AG08396 (cell line): ENCODE data around the gene CMBL.
"Not testable (repeated sequence)": the region's sequence is repeated elsewhere in the genome, so short reads cannot be mapped to it uniquely, and the experiment has no call there.

Source experiments
- DNase-seq: peaks from one replicate; pipeline ENCODE4 v3.0.0; 2012; ENCODE audit warnings: low spot score, mixed read lengths

Gene CMBL

DNA sequence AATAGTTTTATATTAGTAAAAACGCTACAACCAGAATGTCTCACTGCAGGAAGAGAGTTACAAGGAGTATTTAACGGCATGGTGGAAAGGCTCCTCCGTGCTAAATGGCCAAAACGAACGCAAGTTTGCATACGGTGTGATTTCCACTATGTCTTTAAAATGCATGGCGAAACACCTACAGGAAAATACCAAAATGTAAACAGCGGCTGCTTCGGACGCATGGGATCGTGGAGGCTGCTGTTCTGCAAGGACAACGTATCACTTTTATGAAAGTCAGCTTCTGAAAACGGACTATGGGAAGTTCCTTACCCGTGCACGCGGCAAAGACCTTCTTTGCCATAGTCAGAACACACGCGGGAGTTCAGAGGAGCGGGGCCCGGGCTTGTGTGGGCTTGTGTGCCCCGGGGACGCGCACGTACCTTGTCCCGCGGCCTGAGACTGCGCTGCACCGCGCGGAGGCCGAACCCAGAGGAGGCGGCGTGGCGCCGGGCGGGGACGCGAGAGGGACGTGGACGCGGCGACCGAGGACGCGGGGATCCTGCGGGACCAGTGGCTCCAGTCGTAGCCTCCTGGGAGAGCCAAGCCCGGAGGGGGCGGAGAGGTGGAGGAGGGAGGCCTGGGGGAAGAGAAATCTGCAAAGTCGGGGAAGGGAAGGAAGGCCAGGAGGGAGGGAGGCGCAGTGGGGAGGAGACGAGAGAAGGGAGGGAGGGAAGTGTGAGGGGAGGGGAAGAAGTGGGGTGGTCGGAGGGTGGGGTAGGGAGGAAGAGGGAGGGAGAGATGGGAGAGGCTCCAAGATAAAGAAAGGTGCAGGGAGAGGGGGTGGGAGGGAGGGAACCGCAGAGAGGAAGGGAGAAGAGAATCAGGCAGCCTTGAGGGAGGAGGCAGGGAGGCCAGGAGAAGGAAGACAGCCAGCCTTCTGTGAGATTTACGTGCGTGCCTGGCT lies at the start of gene CMBL:
Gene CMBL (minus strand): TSS at position 697 of the 943 bp plus-strand sequence. CDS start 17,140 bp downstream, outside the sequence.
- peak; percentile 72 for DNase-seq

- DNase-seq, result no peak
Observed at GRCh38 chr5:10355071-10355889, 47.6 kb upstream of the CMBL start.

DNA sequence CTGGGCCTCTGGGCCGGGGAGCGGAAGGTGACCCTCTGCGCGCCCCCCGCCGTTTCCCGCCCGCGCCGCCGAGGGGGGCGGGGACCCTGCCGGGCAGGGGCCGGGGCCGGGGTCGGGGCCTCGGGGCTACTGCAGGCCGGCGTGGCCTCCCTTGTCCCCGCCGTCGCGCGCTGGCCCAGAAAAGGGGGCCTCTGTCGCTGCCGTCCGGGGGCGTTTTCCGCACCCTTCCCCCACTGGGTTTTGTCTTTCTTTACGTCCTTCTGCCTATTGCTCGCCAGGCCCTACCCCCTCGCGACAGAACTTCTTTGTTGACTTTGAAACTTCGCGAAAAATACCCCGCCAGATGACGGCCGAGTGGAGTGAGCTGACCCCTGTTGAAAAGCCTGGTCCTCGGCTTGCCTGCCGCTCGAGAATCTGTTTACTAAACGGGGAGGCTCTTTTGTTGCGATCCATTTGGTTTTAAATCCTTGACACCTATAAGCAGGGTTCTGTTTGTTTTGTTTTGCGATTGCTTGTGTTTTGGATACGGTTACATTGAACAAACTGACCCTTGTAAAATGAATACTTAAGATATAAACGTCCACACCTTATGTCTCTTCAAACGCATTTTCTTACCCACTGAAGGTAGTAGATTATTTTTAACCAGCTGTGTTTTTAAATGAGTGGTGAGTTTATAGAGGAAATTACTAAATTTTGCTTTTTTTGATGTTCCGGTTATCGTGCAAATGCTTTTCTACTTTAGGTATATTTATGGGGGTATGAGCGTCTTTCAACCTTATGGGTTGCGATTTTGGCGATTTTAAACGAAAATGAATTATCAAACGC lies 46.6 kb upstream of the CMBL start:
- DNase-seq, result no peak

DNA sequence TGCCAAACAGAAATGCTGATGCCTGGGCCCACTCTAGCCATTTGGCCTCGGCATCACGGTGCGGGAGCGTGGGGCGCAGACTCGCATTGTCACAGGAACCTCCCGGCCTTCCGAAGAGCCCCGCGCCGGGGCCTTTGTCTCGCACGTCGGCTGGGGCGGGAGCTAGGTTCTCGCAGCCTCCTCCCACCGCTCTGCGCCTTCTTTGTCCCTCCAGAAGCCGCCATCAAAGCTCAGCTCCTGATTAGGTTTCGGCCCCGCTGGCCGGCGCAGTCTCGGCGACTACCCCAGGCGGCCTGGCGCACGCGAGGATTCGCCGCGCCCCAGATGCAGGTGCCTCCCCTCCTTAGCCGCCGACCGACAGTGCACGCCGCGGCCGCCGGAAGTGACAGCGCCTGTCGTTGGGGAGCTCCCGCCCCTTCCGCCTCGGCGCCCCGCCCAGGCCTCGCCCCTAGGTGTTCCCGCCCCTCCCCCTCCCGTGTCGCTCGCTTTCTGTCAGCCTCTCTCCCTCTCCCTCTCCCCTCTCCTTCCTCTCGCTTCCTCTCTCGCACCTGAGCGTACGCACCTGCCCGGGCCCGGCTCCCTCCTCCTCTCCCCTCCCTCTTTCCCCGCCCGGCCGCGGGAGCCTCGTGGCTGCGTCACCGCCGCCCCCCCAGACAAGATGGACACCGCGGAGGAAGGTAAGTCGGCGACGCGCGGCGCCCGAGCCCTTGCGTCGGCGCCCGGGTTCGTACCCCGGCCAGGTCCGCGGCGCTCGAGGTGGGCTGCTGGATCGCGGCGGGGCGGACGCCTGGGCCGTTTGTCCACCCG lies 45.7 kb upstream of the CMBL start, which contains the start of gene MARCHF6:
Gene MARCHF6 (plus strand): TSS at position 455 of the 807 bp plus-strand sequence. CDS start 204 bp downstream, at position 659.
- DNase-seq, result peak; percentile 93

DNA sequence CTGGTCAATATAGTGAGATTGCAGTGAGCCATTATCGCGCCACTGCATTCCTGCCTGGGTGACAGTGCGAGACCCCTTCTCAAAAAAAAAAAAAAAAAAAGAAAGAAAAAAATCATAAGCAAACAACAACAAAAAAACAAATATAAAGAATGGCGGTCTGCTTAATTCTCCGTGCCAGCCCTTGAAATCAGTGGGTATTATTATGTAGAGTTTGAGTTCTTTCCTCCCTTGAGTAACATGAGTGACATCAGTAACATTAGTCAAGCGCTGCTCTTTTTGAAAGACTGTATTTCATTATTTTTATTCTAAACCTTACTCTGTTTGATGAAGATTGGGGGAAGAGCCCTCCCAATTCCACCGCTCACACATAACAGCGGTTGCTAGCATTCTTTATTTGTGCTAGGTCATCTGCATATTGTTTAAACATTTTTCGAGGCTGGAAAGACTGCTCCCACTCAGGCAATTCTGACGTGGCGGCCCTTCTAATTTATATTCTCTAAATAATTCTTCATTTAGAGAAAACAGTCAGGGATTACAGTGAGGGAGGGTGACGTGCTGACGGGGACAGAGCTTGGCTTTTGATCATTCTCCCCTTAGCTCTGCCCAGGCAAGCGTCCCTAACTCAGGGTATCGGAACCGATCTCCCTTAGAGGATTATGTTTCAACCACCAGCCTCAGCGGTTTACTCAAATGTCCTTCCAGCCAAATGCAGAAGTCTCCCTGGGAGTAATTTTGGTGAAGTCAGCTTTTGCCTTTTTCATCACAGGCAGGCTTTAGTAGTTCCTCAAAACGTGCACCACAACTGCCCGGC lies 44.9 kb upstream of the CMBL start:
- no peak for DNase-seq

- no peak for DNase-seq
Observed at GRCh38 chr5:10351919-10352318, 44.2 kb upstream of the CMBL start.

DNA sequence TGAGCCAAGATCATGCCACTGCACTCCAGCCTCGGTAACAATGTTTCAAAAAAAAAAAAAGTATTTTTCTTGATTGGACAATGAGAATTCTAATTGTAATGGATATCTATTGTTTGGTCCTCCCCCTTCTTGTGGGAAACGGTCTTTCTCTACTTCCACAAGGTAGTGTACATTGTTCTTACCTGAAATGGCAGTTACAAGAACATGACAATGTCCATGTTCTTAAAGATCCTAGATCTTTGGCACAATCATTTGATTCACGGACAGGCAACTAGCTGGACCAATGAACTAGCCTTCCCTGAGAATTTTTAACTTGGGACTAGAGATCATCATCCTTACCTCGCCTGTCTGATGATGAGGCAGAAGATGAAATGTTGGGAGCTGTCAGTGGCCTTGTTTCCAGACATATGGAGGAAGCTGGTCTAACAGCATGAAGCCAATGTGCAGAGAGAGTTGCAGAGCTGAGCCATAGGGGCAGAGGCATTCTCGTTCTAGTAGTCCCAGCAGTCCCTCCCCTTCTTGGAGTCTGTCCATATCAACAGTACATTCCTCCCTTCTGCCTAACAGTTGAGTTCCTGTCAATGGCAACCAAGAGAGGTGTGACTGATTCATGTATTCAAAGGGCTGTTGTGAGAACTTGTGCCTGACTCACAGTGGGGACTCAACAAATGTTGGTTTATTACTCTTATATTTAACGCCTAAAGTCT lies 43.6 kb upstream of the CMBL start:
- DNase-seq, result peak; percentile 73

- DNase-seq, result no peak
Observed at GRCh38 chr5:10348258-10348657, 40.6 kb upstream of the CMBL start.

- DNase-seq, result not testable (repeated sequence)
Observed at GRCh38 chr5:10344461-10345106, 36.9 kb upstream of the CMBL start.

- DNase-seq, result no peak
Observed at GRCh38 chr5:10343486-10343885, 35.8 kb upstream of the CMBL start.

DNA sequence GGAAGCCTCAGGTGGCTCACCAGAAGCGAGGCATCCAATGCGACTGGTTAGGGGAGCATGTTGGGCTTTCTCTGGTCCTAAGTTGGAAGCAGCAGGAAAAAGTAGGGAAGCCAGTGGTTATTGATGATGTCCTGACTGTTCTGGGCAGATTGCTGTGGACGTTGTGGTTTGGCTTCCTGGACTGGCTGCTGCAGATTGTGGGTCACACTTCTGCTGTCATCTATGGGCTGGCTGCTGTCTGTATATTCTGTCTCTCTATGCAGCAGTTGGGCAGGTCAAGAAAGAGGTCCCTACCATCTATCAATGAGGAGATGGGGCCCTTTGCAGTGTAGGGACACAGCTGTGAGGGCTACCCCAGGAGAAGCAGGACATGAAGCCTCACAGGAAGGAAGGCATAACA lies 32.3 kb upstream of the CMBL start:
- no peak for DNase-seq

GRCh38 chr5:10339058-10339811 lies 31.5 kb upstream of the CMBL start:
- DNase-seq, result no peak

- no peak for DNase-seq
Observed at GRCh38 chr5:10338686-10339057, 31.0 kb upstream of the CMBL start.

- no peak for DNase-seq
Observed at GRCh38 chr5:10337986-10338385, 30.3 kb upstream of the CMBL start.

DNA sequence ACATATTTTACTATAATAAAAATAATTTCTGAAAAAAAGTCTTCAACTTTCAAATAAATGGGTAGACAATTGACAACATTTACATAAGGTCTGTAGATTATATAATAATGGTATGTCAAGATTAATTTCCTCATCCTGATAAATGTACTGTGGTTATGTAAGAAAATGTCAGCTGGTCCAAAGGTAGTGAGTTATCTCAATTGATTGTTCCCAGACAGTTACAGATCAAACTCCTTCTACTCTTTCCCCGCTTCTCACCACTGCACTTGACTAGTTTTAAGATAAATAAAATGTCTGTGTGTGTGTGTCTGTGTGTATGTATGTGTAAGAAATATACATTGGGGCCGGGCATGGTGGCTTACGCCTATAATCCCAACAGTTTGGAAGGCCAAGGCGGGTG lies 29.4 kb upstream of the CMBL start:
- DNase-seq, result no peak

DNA sequence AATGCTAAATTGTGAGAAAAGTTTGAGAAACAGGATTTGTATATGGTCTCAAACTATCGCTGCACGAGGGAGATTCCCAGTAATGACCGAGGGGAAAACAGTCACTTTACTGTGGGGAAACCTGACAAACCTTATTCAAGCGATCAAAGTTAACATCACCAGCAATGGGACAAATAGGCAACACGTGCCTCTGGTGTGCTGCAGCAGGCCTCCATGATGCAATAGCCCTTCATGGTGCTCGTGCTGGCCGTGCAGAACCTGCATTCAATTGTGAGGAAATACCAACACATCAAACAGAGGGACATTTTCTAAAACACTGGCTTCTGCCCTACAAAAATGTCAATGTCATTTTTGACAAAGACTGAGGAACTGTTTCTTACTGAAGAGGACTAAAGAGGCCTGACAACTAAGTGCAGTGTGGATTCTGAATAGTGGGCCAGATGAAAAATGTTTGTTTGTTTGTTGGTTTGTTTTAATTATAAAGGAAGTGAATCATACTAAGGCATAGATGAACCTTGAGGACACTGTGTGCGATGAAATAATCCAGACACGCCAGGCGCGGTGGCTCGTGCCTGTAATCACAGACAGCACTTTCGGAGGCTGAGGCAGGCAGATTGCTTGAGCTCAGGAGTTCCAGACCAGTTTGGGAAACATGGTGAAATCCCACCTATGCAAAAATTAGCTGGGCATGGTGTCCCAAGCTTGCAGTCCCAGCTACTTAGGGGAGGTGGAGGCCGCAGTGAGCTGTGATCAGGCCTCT lies 28.2 kb upstream of the CMBL start:
- no peak for DNase-seq

DNA sequence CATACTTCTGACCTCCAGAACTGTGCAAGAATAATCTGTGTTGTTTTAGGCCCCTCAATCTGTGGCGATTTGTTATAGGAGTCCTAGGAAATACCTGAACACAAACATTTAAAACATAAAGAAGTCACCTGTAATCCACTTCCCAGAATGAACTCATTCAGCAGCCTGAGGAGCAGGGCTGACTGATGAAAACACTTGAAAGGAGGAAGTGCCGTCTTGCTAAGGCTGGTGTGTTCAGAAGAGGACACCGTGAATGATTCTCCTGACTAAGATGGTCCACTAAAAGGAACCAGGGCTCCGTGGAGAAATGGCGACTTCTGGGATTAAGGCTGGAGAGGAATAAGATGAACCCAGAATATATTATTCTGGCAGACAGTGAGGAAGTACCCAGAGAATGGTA lies 27.1 kb upstream of the CMBL start:
- DNase-seq, result no peak
